Measurements from ENCODE around the gene CYP2B6.

- no peak for TF ChIP-seq CTCF (IDR thresholded peaks at IDR 0.05 in 4 of 5, conservative IDR thresholded peaks at IDR 0.05 in 1 of 5)
- TF ChIP-seq POLR2A (IDR thresholded peaks at IDR 0.05), result no peak
These were observed 32.1 kb downstream of the CYP2B6 start for GRCh38 chr19:41023193-41023592.
